ELR (cell line): ENCODE results near the gene RHCG.
A peak's percentile ranks its signal among the peaks of the same experiment; 100 is the strongest.

Experiments
- DNase-seq: peaks from one replicate; pipeline ENCODE4 v3.0.0-alpha.2; 2015; ENCODE audit warnings: low read depth

The RHCG gene

GRCh38 chr15:89496155-89497098 is at the start of gene RHCG:
TSS of gene RHCG (minus strand) at chr15:89496583. CDS start at chr15:89496544, 39 bp downstream.
- DNase-seq, result peak; percentile 22

- no peak for DNase-seq
Observed at GRCh38 chr15:89543389-89543788, 47.0 kb upstream of the RHCG start.

GRCh38 chr15:89542369-89542768 is 46.0 kb upstream of the RHCG start:
- DNase-seq, result no peak

- DNase-seq, result no peak
Observed at GRCh38 chr15:89539027-89539426, 42.6 kb upstream of the RHCG start.

- no peak for DNase-seq
Observed at GRCh38 chr15:89533861-89534544, 37.6 kb upstream of the RHCG start.

GRCh38 chr15:89531796-89532537 is 35.6 kb upstream of the RHCG start:
- peak; percentile 22 for DNase-seq

- DNase-seq, result no peak
Observed at GRCh38 chr15:89530976-89531375, 34.6 kb upstream of the RHCG start.

- no peak for DNase-seq
Observed at GRCh38 chr15:89528757-89529352, 32.5 kb upstream of the RHCG start.

- DNase-seq, result no peak
Observed at GRCh38 chr15:89526601-89527441, 30.4 kb upstream of the RHCG start.

- no peak for DNase-seq
Observed at GRCh38 chr15:89526181-89526580, 29.8 kb upstream of the RHCG start.

GRCh38 chr15:89524184-89524583 is 27.8 kb upstream of the RHCG start:
- DNase-seq, result no peak

- no peak for DNase-seq
Observed at GRCh38 chr15:89523101-89523500, 26.7 kb upstream of the RHCG start.

- no peak for DNase-seq
Observed at GRCh38 chr15:89521605-89522004, 25.2 kb upstream of the RHCG start.

GRCh38 chr15:89515477-89515876 is 19.1 kb upstream of the RHCG start:
- DNase-seq, result no peak

GRCh38 chr15:89514596-89515406 is 18.4 kb upstream of the RHCG start:
- peak; percentile 13 for DNase-seq

GRCh38 chr15:89514186-89514585 is 17.8 kb upstream of the RHCG start:
- no peak for DNase-seq

- no peak for DNase-seq
Observed at GRCh38 chr15:89513284-89513683, 16.9 kb upstream of the RHCG start.

- no peak for DNase-seq
Observed at GRCh38 chr15:89512631-89513030, 16.2 kb upstream of the RHCG start.

- DNase-seq, result no peak
Observed at GRCh38 chr15:89506026-89506686, 9.8 kb upstream of the RHCG start.

GRCh38 chr15:89504166-89504565 is 7.8 kb upstream of the RHCG start:
- DNase-seq, result no peak
